DND-41 (cell line): ENCODE results near the gene ANO2.

Experiments used
- CTCF ChIP-seq: IDR thresholded peaks from 2 replicates; pipeline ENCODE4 v1.5.1; 2012; ENCODE audit warnings: borderline replicate concordance, low read length, moderate library complexity, mild to moderate bottlenecking; ENCODE audit not compliant: poor library complexity, severe bottlenecking; ENCODE audit errors: extremely low read depth
- EZH2 ChIP-seq: IDR thresholded peaks from 3 replicates; pipeline ENCODE4 v1.6.1; 2012; ENCODE audit warnings: borderline replicate concordance, low read depth, mild to moderate bottlenecking, moderate library complexity, low read length, inconsistent platforms; ENCODE audit not compliant: severe bottlenecking

- TF ChIP-seq CTCF (no peak), EZH2 (no peak)
Observed at GRCh38 chr12:5546616-5547015, 398.4 kb downstream of the ANO2 start.
